Measurements from ENCODE around the gene INPP5K. TPM values are rescaled to one million over a fixed set of nuclear protein-coding genes. Genes with fewer than 3 reads are reported as not detected.
"Not testable (repeated sequence)": the region's sequence is repeated elsewhere in the genome, so short reads cannot be mapped to it uniquely, and the experiment has no call there.

Gene INPP5K
- polyA plus RNA-seq (ENCODE audit: insufficient read length in 12 of 12): 10 to 100 TPM in 11 of 12 donors, not detected in 1; 20.2 to 32.7 (median 25.2) TPM
- long read RNA-seq, donor 1, partial matches to known transcripts: 0 of 3 reads
- long read RNA-seq, donor 1, other reads (novel, unspliced or antisense): 0 of 3 reads
- long read RNA-seq, donor 2, transcript INPP5K-204 (12 exons, 2,988 nt): major isoform, 6 of 7 reads
- long read RNA-seq, donor 2, partial matches to known transcripts: 0 of 7 reads
- long read RNA-seq, donor 2, other reads (novel, unspliced or antisense): 0 of 7 reads
- long read RNA-seq, donor 3, partial matches to known transcripts: 0 of 1 reads
- long read RNA-seq, donor 3, other reads (novel, unspliced or antisense): 0 of 1 reads
- long read RNA-seq, donor 4, partial matches to known transcripts: 0 of 4 reads
- long read RNA-seq, donor 4, other reads (novel, unspliced or antisense): 0 of 4 reads
- long read RNA-seq, donor 5, transcript INPP5K-204 (12 exons, 2,988 nt): major isoform, 13 of 14 reads
- long read RNA-seq, donor 5, partial matches to known transcripts: 0 of 14 reads
- long read RNA-seq, donor 5, other reads (novel, unspliced or antisense): 0 of 14 reads
- long read RNA-seq, donor 6, partial matches to known transcripts: 0 of 3 reads
- long read RNA-seq, donor 6, other reads (novel, unspliced or antisense): 0 of 3 reads
- long read RNA-seq, donor 7, partial matches to known transcripts: 0 of 1 reads
- long read RNA-seq, donor 7, other reads (novel, unspliced or antisense): 0 of 1 reads
- long read RNA-seq, donor 8, transcript INPP5K-204 (12 exons, 2,988 nt): major isoform, 6 of 6 reads
- long read RNA-seq, donor 8, partial matches to known transcripts: 0 of 6 reads
- long read RNA-seq, donor 8, other reads (novel, unspliced or antisense): 0 of 6 reads
- long read RNA-seq, donor 9: 0 reads
- long read RNA-seq, donor 10, transcript INPP5K-204 (12 exons, 2,988 nt): major isoform, 7 of 7 reads
- long read RNA-seq, donor 10, partial matches to known transcripts: 0 of 7 reads
- long read RNA-seq, donor 10, other reads (novel, unspliced or antisense): 0 of 7 reads
- long read RNA-seq, donor 11, partial matches to known transcripts: 0 of 4 reads
- long read RNA-seq, donor 11, other reads (novel, unspliced or antisense): 0 of 4 reads

DNA sequence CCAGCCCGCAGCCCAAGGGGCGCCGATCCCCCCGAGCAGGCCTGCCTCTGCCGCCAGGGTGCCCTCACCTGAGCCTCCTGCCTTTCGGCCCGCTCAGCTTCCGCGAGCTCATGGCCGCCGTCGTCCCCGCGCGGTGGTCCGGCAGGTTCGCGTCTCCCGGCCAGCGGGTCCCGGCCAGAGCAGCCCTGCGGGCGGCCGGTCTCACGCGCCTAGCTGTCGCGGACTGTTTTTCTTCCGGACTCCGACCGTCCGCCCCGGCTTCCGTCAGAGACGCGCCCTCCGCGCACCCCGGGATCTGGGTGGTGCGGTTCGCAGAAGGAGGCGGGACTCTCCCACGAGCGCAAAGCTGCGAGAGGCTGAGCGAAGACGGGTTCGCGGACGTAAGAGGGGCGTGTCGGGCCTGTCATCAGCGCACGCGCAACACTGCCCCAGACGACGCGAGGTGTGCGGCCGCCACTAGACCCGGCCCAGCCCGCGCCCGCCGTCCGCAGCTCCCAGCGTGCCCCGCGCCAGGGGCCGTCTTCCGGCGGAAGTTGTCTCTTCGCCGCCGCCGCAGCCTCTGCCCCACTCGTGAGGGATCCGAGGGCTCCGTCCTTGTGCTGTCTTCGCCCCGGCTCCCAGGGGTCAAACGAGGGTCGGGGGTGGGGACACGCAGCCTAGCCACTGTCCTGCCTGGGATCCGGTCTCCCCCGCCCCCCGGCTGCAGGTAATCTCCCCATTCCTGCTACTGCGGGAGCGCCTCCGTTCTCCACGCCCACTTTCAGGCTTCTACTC, at the start of gene INPP5K:
INPP5K (minus strand) TSS at position 225 of the 774 bp plus-strand sequence; CDS start at position 112, 113 bp downstream.
- peak; percentile 99 for DNase-seq

GRCh38 chr17:1565877-1566276, 49.5 kb upstream of the INPP5K start:
- no peak for DNase-seq

GRCh38 chr17:1563786-1564613, 47.6 kb upstream of the INPP5K start:
- no peak for DNase-seq

- not testable (repeated sequence) for DNase-seq
Measured at GRCh38 chr17:1563471-1563785, 47.0 kb upstream of the INPP5K start.

GRCh38 chr17:1562176-1562643, 45.8 kb upstream of the INPP5K start:
- DNase-seq: no peak

GRCh38 chr17:1561420-1562175, 45.2 kb upstream of the INPP5K start:
- no peak for DNase-seq

GRCh38 chr17:1560858-1561355, 44.5 kb upstream of the INPP5K start:
- no peak for DNase-seq

DNA sequence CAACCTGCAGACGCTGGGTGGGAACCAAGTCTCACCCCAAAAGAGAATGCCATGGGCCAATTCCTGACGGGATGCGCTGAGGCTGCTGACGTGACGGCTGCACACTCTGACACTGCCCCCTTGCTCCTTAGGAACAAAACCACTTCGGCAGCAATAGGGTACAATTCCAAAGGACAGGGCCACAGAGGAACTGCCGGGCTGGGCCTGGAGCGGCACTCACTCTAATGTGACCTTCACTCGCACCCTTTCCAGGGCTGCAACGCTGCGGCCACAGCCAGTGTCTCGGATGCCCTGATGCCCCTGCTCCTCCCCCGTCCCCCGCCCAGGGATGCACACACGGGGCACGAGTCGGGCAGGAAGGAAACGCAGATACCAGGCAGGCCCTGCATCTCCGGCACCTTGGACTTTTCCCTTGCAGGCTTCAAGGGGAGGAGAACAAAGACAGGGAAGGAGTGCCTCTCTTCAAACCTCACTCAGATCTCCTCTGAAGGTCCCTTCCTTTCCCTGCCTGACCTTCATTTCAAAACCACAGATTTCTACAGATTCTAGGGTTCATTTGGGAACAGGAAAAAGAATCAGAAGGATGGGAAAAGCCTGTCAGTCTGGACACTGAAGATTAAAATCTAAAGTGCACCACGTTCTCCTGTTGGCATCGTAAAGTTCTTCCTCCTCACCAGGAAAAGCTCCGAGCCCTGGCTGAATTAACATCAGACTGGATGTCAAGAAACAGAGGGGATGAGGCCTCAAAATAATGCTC, 43.9 kb upstream of the INPP5K start:
- no peak for DNase-seq

DNA sequence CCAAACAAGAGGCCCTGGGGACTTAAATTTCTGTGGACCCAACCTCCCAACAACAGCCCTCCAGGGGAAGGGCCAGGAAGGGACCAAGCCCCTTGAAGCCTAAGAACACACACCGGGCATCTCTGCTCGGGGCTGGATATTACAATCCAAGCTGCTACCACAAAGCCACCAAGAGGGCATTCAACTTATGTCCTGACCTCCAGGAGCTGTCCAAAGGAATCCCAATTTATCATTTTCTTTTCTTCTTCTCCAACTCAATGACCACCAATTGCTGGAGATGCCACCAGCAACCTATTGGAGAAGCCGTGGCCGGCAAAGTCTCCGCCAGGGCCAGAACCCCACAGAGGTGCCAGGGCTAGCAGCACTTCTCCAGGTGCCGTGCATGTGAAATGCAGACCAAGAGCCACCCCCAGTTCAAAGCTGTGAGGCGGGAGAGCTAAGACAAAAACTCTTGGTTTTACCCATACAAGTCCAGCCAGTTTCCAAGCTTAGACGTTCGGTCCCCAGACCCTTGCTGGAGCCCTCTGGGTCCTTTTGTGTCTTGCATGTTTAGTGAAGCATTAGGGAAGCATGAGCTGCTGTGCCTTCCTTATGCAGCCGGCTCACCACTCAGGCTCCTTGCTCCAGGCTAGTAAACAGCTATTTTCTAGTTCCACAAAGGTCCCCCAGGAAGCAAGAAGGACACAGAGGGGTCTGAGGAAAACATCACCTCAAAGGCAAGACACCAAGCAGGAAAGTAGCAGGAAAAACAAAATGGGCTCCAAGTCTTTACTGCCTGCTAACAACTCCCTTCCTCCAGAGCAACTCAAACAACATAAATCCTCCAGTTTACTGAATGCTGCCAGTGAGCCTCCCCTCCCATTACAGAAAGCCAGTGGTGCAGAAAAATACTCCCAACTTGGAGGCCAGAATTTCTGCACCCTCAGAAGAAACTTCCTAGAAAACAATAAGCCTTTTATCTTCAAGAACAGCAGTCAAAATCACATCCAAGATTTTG, 42.9 kb upstream of the INPP5K start:
- no peak for DNase-seq

DNA sequence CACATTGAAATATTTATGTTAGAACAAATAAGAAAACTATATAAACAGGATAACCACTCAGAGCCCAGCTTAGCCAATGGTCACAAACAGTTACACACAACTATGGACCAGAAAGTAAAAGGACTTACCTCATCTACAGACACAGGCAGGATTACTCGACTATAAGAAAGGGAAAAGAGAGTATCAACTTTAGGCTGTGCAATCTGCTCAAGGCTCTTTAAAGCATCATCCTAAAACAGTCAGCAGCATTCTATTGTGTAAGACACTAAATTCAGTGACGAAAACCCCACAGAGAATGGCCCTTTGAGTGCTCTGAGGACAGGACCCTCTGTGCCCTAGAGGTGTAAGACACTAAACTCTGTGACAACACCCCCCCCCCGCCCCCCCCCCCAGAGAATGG, 42.0 kb upstream of the INPP5K start:
- DNase-seq: no peak

GRCh38 chr17:1557355-1558095, 41.1 kb upstream of the INPP5K start:
- DNase-seq: no peak

- DNase-seq: no peak
Measured at GRCh38 chr17:1555651-1556471, 39.4 kb upstream of the INPP5K start.

GRCh38 chr17:1554751-1555540, 38.5 kb upstream of the INPP5K start:
- no peak for DNase-seq

GRCh38 chr17:1553354-1554266, 37.2 kb upstream of the INPP5K start:
- no peak for DNase-seq

Measured in muscle of arm (tissue), 14 donors.